Astrocyte (in vitro differentiated cells and primary cell): ENCODE results near the gene GPR153. TPM values are rescaled to one million over a fixed set of nuclear protein-coding genes. Genes with fewer than 3 reads are reported as not detected.

ENCODE experiments used
- DNase-seq: peaks from one replicate; pipeline ENCODE4 v3.0.0-alpha.2; 2010; ENCODE audit warnings: low read depth
- FAIRE-seq: peaks from 2 replicates; lab custom pipeline; 2011; peaks lifted over from hg19 to GRCh38; lab: Jason Lieb, UNC
- H2AFZ ChIP-seq: 2 replicates; pipeline ENCODE4 v1.6.0; 2012; ENCODE audit warnings: low read depth, low read length, inconsistent platforms
- H3K27ac ChIP-seq: 2 replicates; pipeline ENCODE4 v1.5.1; 2011; ENCODE audit warnings: low read depth, low read length, inconsistent platforms
- H3K27me3 ChIP-seq: 2 replicates; pipeline ENCODE4 v1.6.0; 2011; ENCODE audit warnings: low read length, inconsistent platforms; ENCODE audit not compliant: insufficient read depth
- H3K36me3 ChIP-seq: 2 replicates; pipeline ENCODE4 v1.5.1; 2011; ENCODE audit warnings: low read length, inconsistent platforms; ENCODE audit not compliant: insufficient read depth
- H3K4me1 ChIP-seq: 2 replicates; pipeline ENCODE4 v1.5.1; 2011; ENCODE audit warnings: low read length, inconsistent platforms; ENCODE audit not compliant: insufficient read depth
- H3K4me2 ChIP-seq: 2 replicates; pipeline ENCODE4 v1.6.0; 2012; ENCODE audit warnings: low read length, inconsistent platforms
- H3K4me3 ChIP-seq: 2 replicates; pipeline ENCODE4 v1.5.1; 2011; ENCODE audit warnings: low read depth, mild to moderate bottlenecking, low read length, inconsistent platforms; ENCODE audit not compliant: insufficient read depth
- H3K79me2 ChIP-seq: 2 replicates; pipeline ENCODE4 v1.6.0; 2012; ENCODE audit warnings: mild to moderate bottlenecking, low read length, inconsistent platforms; ENCODE audit not compliant: insufficient read depth
- H3K9ac ChIP-seq: 2 replicates; pipeline ENCODE4 v1.6.0; 2012; ENCODE audit warnings: mild to moderate bottlenecking, low read length, inconsistent platforms
- H3K9me3 ChIP-seq: 2 replicates; pipeline ENCODE4 v1.5.1; 2012; ENCODE audit warnings: low read depth, mild to moderate bottlenecking, low read length, inconsistent platforms; ENCODE audit not compliant: insufficient read depth
- H4K20me1 ChIP-seq: 2 replicates; pipeline ENCODE4 v1.6.0; 2012; ENCODE audit warnings: low read length, inconsistent platforms; ENCODE audit not compliant: insufficient read depth
- H3K27ac Mint-ChIP-seq: one replicate; pipeline ENCODE4 v1.8.0; 2021; ENCODE audit warnings: mild to moderate bottlenecking, mixed read lengths; ENCODE audit not compliant: unreplicated experiment
- H3K27me3 Mint-ChIP-seq: one replicate; pipeline ENCODE4 v1.8.0; 2021; ENCODE audit warnings: low read depth, mixed read lengths; ENCODE audit not compliant: unreplicated experiment
- H3K36me3 Mint-ChIP-seq: one replicate; pipeline ENCODE4 v1.8.0; 2021; ENCODE audit warnings: low read depth, mixed read lengths; ENCODE audit not compliant: unreplicated experiment
- H3K4me1 Mint-ChIP-seq: one replicate; pipeline ENCODE4 v1.8.0; 2021; ENCODE audit warnings: low read depth, mixed read lengths; ENCODE audit not compliant: unreplicated experiment
- H3K4me3 Mint-ChIP-seq: one replicate; pipeline ENCODE4 v1.8.0; 2021; ENCODE audit warnings: mild to moderate bottlenecking, moderate library complexity, mixed read lengths; ENCODE audit not compliant: unreplicated experiment
- H3K9me3 Mint-ChIP-seq: one replicate; pipeline ENCODE4 v1.8.0; 2021; ENCODE audit warnings: mild to moderate bottlenecking, mixed read lengths; ENCODE audit not compliant: unreplicated experiment
- CTCF ChIP-seq: IDR thresholded peaks from 2 replicates; pipeline ENCODE4 v1.5.1; 2011; ENCODE audit warnings: low read depth, mild to moderate bottlenecking, inconsistent platforms, low read length, moderate library complexity; ENCODE audit not compliant: insufficient read depth
- EZH2 ChIP-seq: IDR thresholded peaks from 2 replicates; pipeline ENCODE4 v1.6.1; 2012; ENCODE audit warnings: mild to moderate bottlenecking, low read length, inconsistent platforms; ENCODE audit not compliant: insufficient read depth
- total RNA-seq: library from RNA; stranded (reverse); gene quantifications from 2 replicates; pipeline ENCODE4 v1.2.1, GENCODE V29; 2021

Gene GPR153
- total RNA-seq, 1 donor from 2014 or later, result 3.0 TPM

DNA sequence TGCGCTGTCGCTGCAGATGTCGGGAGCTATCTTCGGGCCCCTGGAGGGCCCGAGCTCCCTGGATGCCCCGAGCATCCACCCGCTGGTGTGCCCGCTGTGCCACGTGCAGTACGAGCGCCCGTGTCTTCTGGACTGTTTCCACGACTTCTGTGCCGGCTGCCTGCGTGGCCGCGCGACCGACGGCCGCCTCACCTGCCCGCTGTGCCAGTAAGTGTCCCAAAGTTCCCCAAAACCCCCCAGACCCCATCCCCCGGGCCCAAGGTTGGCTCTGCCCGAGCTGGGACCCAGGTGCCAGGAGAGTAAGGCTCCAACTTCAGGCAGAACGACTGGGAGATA is 54.4 kb downstream of the GPR153 start:
- H3K79me2 ChIP-seq, result no peaks in the 10 kb centered on the region
- DNase-seq, result no peak
- H3K9ac ChIP-seq, result peak overlapping the region; percentile 69
- Mint-ChIP-seq H3K4me3 (no peak overlapping the region), H3K27ac (no peak overlapping the region), H3K27me3 (no peaks in the 10 kb centered on the region), H3K36me3 (no peaks in the 10 kb centered on the region), H3K9me3 (no peaks in the 10 kb centered on the region), H3K4me1 (peaks cover 3% of the 10 kb centered on the region)
- peak overlapping the region; percentile 90 for H2AFZ ChIP-seq
- H3K27me3 ChIP-seq, result no peaks in the 10 kb centered on the region
- H3K9me3 ChIP-seq, result no peaks in the 10 kb centered on the region
- TF ChIP-seq EZH2, result no peak
- no peak for TF ChIP-seq CTCF
- peak overlapping the region; percentile 65 for H3K4me3 ChIP-seq
- FAIRE-seq, result no peak
- no peak overlapping the region for H3K27ac ChIP-seq
- H3K4me2 ChIP-seq, result peak overlapping the region; percentile 88
- peaks cover 24% of the 10 kb centered on the region for H3K4me1 ChIP-seq
- H3K36me3 ChIP-seq, result no peaks in the 10 kb centered on the region
- peaks cover 24% of the 10 kb centered on the region for H4K20me1 ChIP-seq

- Histone ChIP-seq H3K27me3 (no peaks in the 10 kb centered on the region), H3K27ac (no peak within 1 kb of the TSS), H3K4me3 (peak within 1 kb of the TSS; percentile 65), H3K36me3 (no peaks in the 10 kb centered on the region), H3K4me1 (peaks cover 24% of the 10 kb centered on the region), H3K9me3 (no peaks in the 10 kb centered on the region), H2AFZ (peak within 1 kb of the TSS; percentile 90), H3K4me2 (peak within 1 kb of the TSS; percentile 88), H3K9ac (peak within 1 kb of the TSS; percentile 69), H3K79me2 (no peaks in the 10 kb centered on the region), H4K20me1 (peaks cover 24% of the 10 kb centered on the region)
- H3K9me3 Mint-ChIP-seq, result no peaks in the 10 kb centered on the region
- no peaks in the 10 kb centered on the region for H3K36me3 Mint-ChIP-seq
- H3K4me3 Mint-ChIP-seq, result no peak within 1 kb of the TSS
- no peak within 1 kb of the TSS for H3K27ac Mint-ChIP-seq
- TF ChIP-seq CTCF, result no peak
- TF ChIP-seq EZH2, result peak; percentile 20
- no peaks in the 10 kb centered on the region for H3K27me3 Mint-ChIP-seq
- DNase-seq (peak; percentile 68), FAIRE-seq (no peak)
- peaks cover 3% of the 10 kb centered on the region for H3K4me1 Mint-ChIP-seq
Measured at GRCh38 chr1:6205849-6206519, 54.9 kb downstream of the GPR153 start, which contains the start of gene RNF207. RNF207 (plus strand) TSS chr1:6206119; CDS start chr1:6206536, 417 bp downstream.

- FAIRE-seq, result no peak
- H3K4me3 Mint-ChIP-seq, result no peak overlapping the region
Measured at GRCh38 chr1:6202256-6202655, 58.6 kb downstream of the GPR153 start.

More at GRCh38 chr1:6202256-6202655, 58.6 kb downstream of the GPR153 start:
- Histone ChIP-seq H3K9ac (no peak overlapping the region), H3K4me3 (no peak overlapping the region), H2AFZ (no peak overlapping the region), H3K4me2 (no peak overlapping the region), H3K4me1 (peaks cover 25% of the 10 kb centered on the region), H3K9me3 (no peaks in the 10 kb centered on the region), H3K36me3 (peaks cover 2% of the 10 kb centered on the region), H3K79me2 (peaks cover 26% of the 10 kb centered on the region), H3K27me3 (no peaks in the 10 kb centered on the region), H3K27ac (no peak overlapping the region), H4K20me1 (peaks cover 24% of the 10 kb centered on the region)
- H3K27me3 Mint-ChIP-seq, result no peaks in the 10 kb centered on the region
- TF ChIP-seq EZH2, result no peak
- TF ChIP-seq CTCF, result no peak
- H3K36me3 Mint-ChIP-seq, result no peaks in the 10 kb centered on the region
- H3K4me1 Mint-ChIP-seq, result peaks cover 14% of the 10 kb centered on the region
- DNase-seq, result no peak
- H3K9me3 Mint-ChIP-seq, result no peaks in the 10 kb centered on the region
- no peak overlapping the region for H3K27ac Mint-ChIP-seq
